Measurements from ENCODE around the gene KRT3. TPM values are rescaled to one million over a fixed set of nuclear protein-coding genes. Genes with fewer than 3 reads are reported as not detected.

The KRT3 gene
- total and polyA plus RNA-seq, 12 donors: not detected

DNA sequence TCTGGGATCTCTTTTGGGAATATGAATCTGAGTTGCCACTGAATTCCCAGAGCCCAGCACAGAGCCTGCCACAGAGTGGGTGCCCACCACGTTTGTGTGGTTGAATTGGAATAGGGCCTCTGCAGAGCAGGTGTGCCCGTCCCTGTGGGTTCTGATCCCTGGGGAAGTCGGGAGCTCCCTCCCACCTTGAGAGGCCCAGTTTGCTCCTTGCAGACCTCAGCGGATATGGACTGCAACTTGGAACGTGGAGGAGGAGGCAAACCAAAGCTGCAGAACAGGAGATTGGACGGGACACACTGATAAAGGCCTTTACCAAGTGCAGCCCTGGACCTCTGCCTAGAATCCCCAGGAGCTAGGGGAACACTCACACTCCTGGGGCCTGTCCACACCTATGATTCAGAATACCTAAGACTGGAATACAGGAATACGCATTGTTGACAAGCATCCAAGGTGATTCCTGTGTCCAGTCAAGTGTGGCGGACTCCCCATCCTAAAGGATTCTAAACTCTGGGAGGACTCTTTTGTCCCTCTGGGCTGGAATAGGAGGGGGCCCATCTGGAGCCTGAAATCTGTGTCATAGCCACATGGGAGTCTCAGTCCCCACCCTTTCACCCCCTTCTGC is 21.2 kb downstream of the KRT3 start:
- DNase-seq: no peak

DNA sequence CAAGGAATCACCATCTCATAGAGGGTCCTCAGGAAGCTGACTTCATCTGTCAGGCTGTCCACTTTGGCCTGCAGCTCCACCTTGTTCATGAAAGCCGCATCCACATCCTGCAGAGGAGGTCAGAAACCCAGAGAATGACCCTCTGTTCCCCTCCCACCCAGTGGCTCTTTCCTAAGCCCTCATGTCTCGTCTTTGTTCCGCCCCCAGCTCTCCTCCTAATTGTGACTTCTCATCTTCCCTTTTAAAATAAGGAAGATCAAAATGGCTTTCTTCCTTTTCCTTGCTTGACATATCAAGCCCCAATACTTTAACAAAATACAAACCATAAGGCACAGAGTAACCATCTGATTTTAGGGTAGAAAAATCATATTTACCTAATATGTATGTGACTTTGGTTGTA is 23.1 kb downstream of the KRT3 start:
- Histone ChIP-seq H3K9me3 (replicated peaks in 1 of 3) (no peaks in the 10 kb centered on the region), H3K4me3 (no peak overlapping the region), H3K27me3 (peaks cover 13% of the 10 kb centered on the region), H3K27ac (no peak overlapping the region), H3K36me3 (replicated peaks in 1 of 2) (no peaks in the 10 kb centered on the region), H3K4me1 (replicated peaks in 1 of 2) (no peaks in the 10 kb centered on the region)
- TF ChIP-seq, protein P1, sequence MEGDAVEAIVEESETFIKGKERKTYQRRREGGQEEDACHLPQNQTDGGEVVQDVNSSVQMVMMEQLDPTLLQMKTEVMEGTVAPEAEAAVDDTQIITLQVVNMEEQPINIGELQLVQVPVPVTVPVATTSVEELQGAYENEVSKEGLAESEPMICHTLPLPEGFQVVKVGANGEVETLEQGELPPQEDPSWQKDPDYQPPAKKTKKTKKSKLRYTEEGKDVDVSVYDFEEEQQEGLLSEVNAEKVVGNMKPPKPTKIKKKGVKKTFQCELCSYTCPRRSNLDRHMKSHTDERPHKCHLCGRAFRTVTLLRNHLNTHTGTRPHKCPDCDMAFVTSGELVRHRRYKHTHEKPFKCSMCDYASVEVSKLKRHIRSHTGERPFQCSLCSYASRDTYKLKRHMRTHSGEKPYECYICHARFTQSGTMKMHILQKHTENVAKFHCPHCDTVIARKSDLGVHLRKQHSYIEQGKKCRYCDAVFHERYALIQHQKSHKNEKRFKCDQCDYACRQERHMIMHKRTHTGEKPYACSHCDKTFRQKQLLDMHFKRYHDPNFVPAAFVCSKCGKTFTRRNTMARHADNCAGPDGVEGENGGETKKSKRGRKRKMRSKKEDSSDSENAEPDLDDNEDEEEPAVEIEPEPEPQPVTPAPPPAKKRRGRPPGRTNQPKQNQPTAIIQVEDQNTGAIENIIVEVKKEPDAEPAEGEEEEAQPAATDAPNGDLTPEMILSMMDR (IDR thresholded peaks at IDR 0.05): no peak
- no peak for TF ChIP-seq POLR2A (IDR thresholded peaks at IDR 0.05)
- DNase-seq: no peak
- intact Hi-C loops (cut with DNase I): no loop called here
- 63 to 70% (median 66%) methylated on average over 3 of the region's 3 CpGs for WGBS, 4 donors

More for the DNA sequence above, 21.2 kb downstream of the KRT3 start:
- intact Hi-C loops (cut with DNase I): no loop called here
- no peaks in the 10 kb centered on the region for H3K36me3 ChIP-seq (replicated peaks in 1 of 2)
- no peaks in the 10 kb centered on the region for H3K9me3 ChIP-seq (replicated peaks in 1 of 3)
- no peak overlapping the region for H3K4me3 ChIP-seq
- no peak for TF ChIP-seq POLR2A (IDR thresholded peaks at IDR 0.05)
- TF ChIP-seq, protein P1 (IDR thresholded peaks at IDR 0.05): no peak
- 70 to 82% (median 78%) methylated on average over 5 to 8 of the region's 8 CpGs for WGBS, 4 donors
- H3K27me3 ChIP-seq: peaks cover 11% of the 10 kb centered on the region
- H3K27ac ChIP-seq: no peak overlapping the region
- H3K4me1 ChIP-seq (replicated peaks in 1 of 2): no peaks in the 10 kb centered on the region

- DNase-seq: no peak
- no peak for TF ChIP-seq POLR2A (IDR thresholded peaks at IDR 0.05)
- TF ChIP-seq, protein P1 (IDR thresholded peaks at IDR 0.05): no peak
- Histone ChIP-seq H3K27me3 (peaks cover 10% of the 10 kb centered on the region), H3K9me3 (replicated peaks in 1 of 3) (no peaks in the 10 kb centered on the region), H3K4me3 (no peak overlapping the region), H3K36me3 (replicated peaks in 1 of 2) (no peaks in the 10 kb centered on the region), H3K4me1 (replicated peaks in 1 of 2) (no peaks in the 10 kb centered on the region), H3K27ac (no peak overlapping the region)
- 82 to 94% (median 85%) methylated on average over 2 to 4 of the region's 4 CpGs for WGBS, 4 donors
- intact Hi-C loops (cut with DNase I): no loop called here
Observed at GRCh38 chr12:52772188-52772587, 23.7 kb downstream of the KRT3 start.

GRCh38 chr12:52771505-52771904 is 24.4 kb downstream of the KRT3 start:
- intact Hi-C loops (cut with DNase I): no loop called here
- no peak for TF ChIP-seq POLR2A (IDR thresholded peaks at IDR 0.05)
- TF ChIP-seq, protein P1 (IDR thresholded peaks at IDR 0.05): no peak
- 74 to 86% (median 78%) methylated on average over 4 of the region's 4 CpGs for WGBS, 4 donors
- no peaks in the 10 kb centered on the region for H3K36me3 ChIP-seq (replicated peaks in 1 of 2)
- H3K4me1 ChIP-seq (replicated peaks in 1 of 2): no peaks in the 10 kb centered on the region
- no peak overlapping the region for H3K27ac ChIP-seq
- H3K4me3 ChIP-seq: no peak overlapping the region
- H3K27me3 ChIP-seq: peaks cover 10% of the 10 kb centered on the region
- DNase-seq: no peak
- no peaks in the 10 kb centered on the region for H3K9me3 ChIP-seq (replicated peaks in 1 of 3)
